ENCODE data around the gene TMEM138. TPM values are rescaled to one million over a fixed set of nuclear protein-coding genes. Genes with fewer than 3 reads are reported as not detected.

Gene TMEM138
- 10 to 100 TPM in 3 of 4 donors, 1 to 10 TPM in 1; 9.4 to 18.4 (median 13.9) TPM for total RNA-seq

DNA sequence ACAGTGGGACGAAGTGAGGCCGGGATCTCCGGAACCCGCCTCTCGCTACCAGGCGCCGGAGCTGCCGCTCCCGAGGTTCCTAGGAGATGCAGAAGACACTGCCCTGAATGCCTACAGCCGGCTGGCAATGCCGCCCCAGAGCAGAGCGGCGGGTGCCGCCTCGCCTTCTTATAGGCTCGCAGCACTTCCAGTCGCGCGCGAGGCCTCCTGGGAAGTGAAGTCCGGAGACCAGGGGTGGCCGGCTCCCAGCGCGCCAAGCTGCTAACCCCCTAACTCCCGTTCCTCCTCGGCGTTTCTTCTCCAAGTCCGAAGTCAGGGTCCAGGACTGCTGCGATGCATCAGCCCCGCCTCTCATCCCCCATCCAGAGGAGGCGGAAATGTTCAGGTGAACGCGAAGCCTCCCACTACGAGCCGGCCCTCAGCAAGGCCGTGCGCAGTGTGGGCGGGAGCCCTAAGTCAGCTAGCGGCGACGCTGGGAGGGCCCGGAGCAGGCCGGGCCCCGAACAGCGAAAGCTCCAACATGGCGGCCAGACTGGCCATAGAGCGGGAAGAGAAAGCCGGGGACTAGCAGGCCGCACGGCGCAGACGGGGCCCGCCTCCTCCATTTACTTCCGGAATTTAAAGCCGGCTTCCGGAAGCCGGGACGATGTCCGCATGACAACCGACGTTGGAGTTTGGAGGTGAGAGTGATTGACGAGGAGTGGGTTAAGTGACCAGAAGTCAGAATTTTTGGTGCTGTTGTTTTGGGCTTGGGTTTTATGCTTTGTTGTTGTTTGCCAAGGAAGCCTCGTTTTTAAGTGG is at the start of gene TMEM138, which contains the start of gene CYB561A3:
Gene TMEM138 (plus strand): TSS at position 634 of the 801 bp plus-strand sequence. CDS start 2,017 bp downstream, outside the sequence.
Gene CYB561A3 (minus strand): TSS at position 142 of the 801 bp plus-strand sequence. CDS start 5,169 bp downstream, outside the sequence.
- Histone ChIP-seq H3K27ac (peak within 1 kb of the TSS; percentile 98 to 100 (median 100)), H3K4me1 (peaks cover 24 to 29% of the 10 kb centered on the region in 2 donors), H3K4me3 (peak within 1 kb of the TSS; percentile 88 to 99 (median 94)), H3K36me3 (peaks cover 0 to 30% of the 10 kb centered on the region in 2 donors), H3K9me3 (no peaks in the 10 kb centered on the region), H3K27me3 (no peaks in the 10 kb centered on the region)
- in situ Hi-C loops (cut with MboI; ENCODE audit: low sequenced_read_pairs in 4 of 4) = no loop called here
- intact Hi-C loops (cut with DNase I; ENCODE audit: low total_unique reads) = loop anchor here (1.0 to 2.0 kb wide), 3 partner anchors 16 to 67 kb away; partner anchors contain the start of genes CPSF7, DDB1 and TKFC
- TF ChIP-seq CTCF (IDR thresholded peaks at IDR 0.05 in 4 of 5, conservative IDR thresholded peaks at IDR 0.05 in 1 of 5) = no peak
- TF ChIP-seq POLR2A (IDR thresholded peaks at IDR 0.05) = peak; percentile 94 to 98
- peak; percentile 87 to 91 for DNase-seq
- peak; percentile 86 for ATAC-seq

- no peaks in the 10 kb centered on the region for H3K27me3 ChIP-seq
- no peaks in the 10 kb centered on the region for H3K4me1 ChIP-seq
- no peaks in the 10 kb centered on the region for H3K9me3 ChIP-seq
- no peak for DNase-seq
- no peak for TF ChIP-seq CTCF (IDR thresholded peaks at IDR 0.05 in 4 of 5, conservative IDR thresholded peaks at IDR 0.05 in 1 of 5)
- no peak for TF ChIP-seq POLR2A (IDR thresholded peaks at IDR 0.05)
- H3K27ac ChIP-seq = no peak overlapping the region
- intact Hi-C loops (cut with DNase I; ENCODE audit: low total_unique reads) (no loop called here), in situ Hi-C loops (cut with MboI; ENCODE audit: low sequenced_read_pairs in 4 of 4) (no loop called here)
- no peak overlapping the region for H3K4me3 ChIP-seq
- peaks cover 0 to 95% of the 10 kb centered on the region in 2 donors for H3K36me3 ChIP-seq
- no peak for ATAC-seq
These were observed 46.9 kb upstream of the TMEM138 start for GRCh38 chr11:61315260-61315659.

GRCh38 chr11:61325649-61326414 is 36.3 kb upstream of the TMEM138 start:
- no peaks in the 10 kb centered on the region for H3K9me3 ChIP-seq
- no peak for TF ChIP-seq CTCF (IDR thresholded peaks at IDR 0.05 in 4 of 5, conservative IDR thresholded peaks at IDR 0.05 in 1 of 5)
- no peak for TF ChIP-seq POLR2A (IDR thresholded peaks at IDR 0.05)
- H3K27me3 ChIP-seq = no peaks in the 10 kb centered on the region
- intact Hi-C loops (cut with DNase I; ENCODE audit: low total_unique reads) (no loop called here), in situ Hi-C loops (cut with MboI; ENCODE audit: low sequenced_read_pairs in 4 of 4) (no loop called here)
- peak overlapping the region; percentile 56 to 99 (median 68) for H3K27ac ChIP-seq
- no peak for DNase-seq
- ATAC-seq = peak in 1 of 2 donors; percentile 33
- peaks cover 26 to 42% of the 10 kb centered on the region in 2 donors for H3K4me1 ChIP-seq
- peaks cover 6 to 78% of the 10 kb centered on the region in 2 donors for H3K36me3 ChIP-seq
- no peak overlapping the region for H3K4me3 ChIP-seq

DNA sequence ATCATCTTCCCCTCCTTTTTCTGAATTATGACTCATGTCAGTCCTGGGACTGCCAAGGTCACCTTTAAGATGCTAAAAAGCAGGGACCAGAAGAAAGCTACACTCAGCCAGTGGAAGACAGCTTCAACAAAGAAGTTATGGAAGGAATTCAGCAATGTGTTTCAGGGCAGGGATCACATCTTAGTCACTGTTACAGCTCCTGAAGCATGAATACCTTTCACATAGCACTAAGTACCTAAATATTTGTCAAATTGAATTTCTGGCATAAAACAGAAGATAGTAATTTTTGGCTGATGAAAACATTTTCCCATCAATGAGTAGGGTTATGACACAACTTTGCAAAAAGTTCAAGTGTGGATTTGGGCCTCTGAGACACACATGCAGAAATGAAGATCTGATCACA is 34.5 kb upstream of the TMEM138 start:
- no peak overlapping the region for H3K4me3 ChIP-seq
- intact Hi-C loops (cut with DNase I; ENCODE audit: low total_unique reads) = no loop called here
- TF ChIP-seq CTCF (IDR thresholded peaks at IDR 0.05 in 4 of 5, conservative IDR thresholded peaks at IDR 0.05 in 1 of 5) (no peak), POLR2A (IDR thresholded peaks at IDR 0.05) (no peak)
- no peaks in the 10 kb centered on the region for H3K27me3 ChIP-seq
- H3K9me3 ChIP-seq = no peaks in the 10 kb centered on the region
- H3K27ac ChIP-seq = peak overlapping the region; percentile 56 to 99 (median 68)
- peaks cover 41 to 55% of the 10 kb centered on the region in 2 donors for H3K4me1 ChIP-seq
- H3K36me3 ChIP-seq = peaks cover 0 to 60% of the 10 kb centered on the region in 2 donors
- DNase-seq (no peak), ATAC-seq (peak; percentile 55 to 61)
- in situ Hi-C loops (cut with MboI; ENCODE audit: low sequenced_read_pairs in 4 of 4) = no loop called here

Measured in gastrocnemius medialis (tissue), 4 donors.